Hepatocyte (in vitro differentiated cells): Measurements from ENCODE around the gene CCDC198. TPM values are rescaled to one million over a fixed set of nuclear protein-coding genes. Genes with fewer than 3 reads are reported as not detected.

Experiments
- DNase-seq: peaks from one replicate; pipeline ENCODE4 v3.0.0-alpha.2; 2016; ENCODE audit warnings: low spot score
- H2AFZ ChIP-seq: fragments of 200-600 bp; sonication (generic); 2 replicates; pipeline ENCODE4 v1.6.0; 2016; ENCODE audit warnings: antibody characterized with exemption, mild to moderate bottlenecking
- H3K27ac ChIP-seq: fragments of 200-600 bp; sonication (generic); 2 replicates; pipeline ENCODE4 v1.5.1; 2016; ENCODE audit warnings: mild to moderate bottlenecking
- H3K27me3 ChIP-seq: fragments of 200-600 bp; sonication (generic); 2 replicates; pipeline ENCODE4 v1.6.1; 2016
- H3K36me3 ChIP-seq: fragments of 200-600 bp; sonication (generic); replicated peaks from 2 replicates; pipeline ENCODE4 v1.5.1; 2016; ENCODE audit warnings: low read depth; ENCODE audit not compliant: insufficient read depth
- H3K4me1 ChIP-seq: fragments of 200-600 bp; sonication (generic); 2 replicates; pipeline ENCODE4 v1.5.1; 2016; ENCODE audit warnings: mild to moderate bottlenecking, moderate library complexity; ENCODE audit not compliant: insufficient read depth
- H3K4me2 ChIP-seq: fragments of 200-600 bp; sonication (generic); 2 replicates; pipeline ENCODE4 v1.6.0; 2016
- H3K4me3 ChIP-seq: fragments of 200-600 bp; sonication (generic); 2 replicates; pipeline ENCODE4 v1.5.1; 2016; ENCODE audit warnings: mild to moderate bottlenecking
- H3K79me2 ChIP-seq: fragments of 200-600 bp; sonication (generic); 2 replicates; pipeline ENCODE4 v1.6.0; 2017; ENCODE audit warnings: mild to moderate bottlenecking
- H3K9me2 ChIP-seq: fragments of 200-600 bp; sonication (generic); replicated peaks from 2 replicates; pipeline ENCODE4 v1.6.0; 2017; ENCODE audit warnings: mild to moderate bottlenecking; ENCODE audit not compliant: insufficient read depth
- H3K9me3 ChIP-seq: fragments of 200-600 bp; sonication (generic); 2 replicates; pipeline ENCODE4 v1.5.1; 2016; ENCODE audit warnings: low read depth, mild to moderate bottlenecking
- H4K20me1 ChIP-seq: fragments of 200-600 bp; sonication (generic); 2 replicates; pipeline ENCODE4 v1.6.0; 2016; ENCODE audit warnings: mild to moderate bottlenecking; ENCODE audit not compliant: insufficient read depth, poor library complexity, severe bottlenecking
- EZH2 ChIP-seq: fragments of 200-600 bp; sonication (generic); IDR thresholded peaks from 2 replicates; pipeline ENCODE4 v1.6.1; 2016; ENCODE audit warnings: antibody characterized with exemption, mild to moderate bottlenecking, borderline replicate concordance
- EZH2phosphoT487 ChIP-seq: fragments of 200-600 bp; sonication (generic); IDR thresholded peaks from one replicate; pipeline ENCODE4 v1.6.1; 2018; ENCODE audit warnings: antibody characterized with exemption, mild to moderate bottlenecking, low read depth, moderate library complexity; ENCODE audit not compliant: unreplicated experiment, severe bottlenecking
- WGBS: methylation state at CpG from one replicate; pipeline ENCODE4 v1.1.6; 2016; ENCODE audit warnings: low lambda C conversion rate; ENCODE audit errors: missing lambda C conversion rate; 5-methylcytosine and 5-hydroxymethylcytosine counted together
- polyA plus RNA-seq: library from polyadenylated mRNA; unstranded; fragments of >200 nt; fragmentation: Nextera tagmentation; extraction: Ambion mirVana; gene quantifications from 2 replicates; pipeline ENCODE4 v1.2.1, GENCODE V29; 2016
- total RNA-seq: library from RNA; depleted of rRNA; stranded (reverse); fragments of >200 nt; gene quantifications from 2 replicates; pipeline ENCODE4 v1.2.3, GENCODE V29; 2014
- TF ChIP-seq, protein P1 (sequence below): fragments of 200-600 bp; sonication (generic); IDR thresholded peaks from 2 replicates; pipeline ENCODE4 v1.5.1; 2016; ENCODE audit warnings: antibody characterized with exemption, mild to moderate bottlenecking; ENCODE audit not compliant: poor library complexity

Gene CCDC198
- total and polyA plus RNA-seq, 2 experiments from 2014 or later: 8.5 to 34.5 TPM

DNA sequence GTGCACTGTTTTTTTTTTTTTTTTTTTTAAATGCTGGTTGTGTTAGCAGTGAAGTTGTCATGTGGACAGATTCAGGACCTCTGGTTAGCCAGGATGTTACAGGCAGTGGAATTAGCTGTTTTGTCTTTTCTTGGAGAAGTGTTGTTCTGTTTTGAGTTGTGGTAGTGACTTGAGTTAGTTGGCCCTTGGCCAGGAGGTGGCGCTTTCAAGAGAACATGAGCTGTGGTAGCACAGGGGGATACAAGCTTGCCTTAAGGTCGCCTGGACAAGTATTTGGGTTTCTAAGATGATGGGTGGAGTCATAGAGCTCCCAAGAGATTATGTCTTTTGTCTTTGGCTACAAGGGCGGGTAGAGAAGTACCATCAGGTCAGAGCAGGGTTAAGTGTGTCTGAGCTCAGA is 33.3 kb upstream of the CCDC198 start:
- Histone ChIP-seq H3K79me2 (no peaks in the 10 kb centered on the region), H3K27ac (no peak overlapping the region), H3K36me3 (no peaks in the 10 kb centered on the region), H3K4me1 (no peaks in the 10 kb centered on the region), H3K4me2 (no peak overlapping the region), H4K20me1 (no peaks in the 10 kb centered on the region), H3K4me3 (no peak overlapping the region), H3K9me3 (no peaks in the 10 kb centered on the region), H3K27me3 (no peaks in the 10 kb centered on the region), H2AFZ (no peak overlapping the region), H3K9me2 (no peaks in the 10 kb centered on the region)
- no peak for DNase-seq
- 62% methylated on average over 3 of the region's 3 CpGs for WGBS
- TF ChIP-seq, protein P1, sequence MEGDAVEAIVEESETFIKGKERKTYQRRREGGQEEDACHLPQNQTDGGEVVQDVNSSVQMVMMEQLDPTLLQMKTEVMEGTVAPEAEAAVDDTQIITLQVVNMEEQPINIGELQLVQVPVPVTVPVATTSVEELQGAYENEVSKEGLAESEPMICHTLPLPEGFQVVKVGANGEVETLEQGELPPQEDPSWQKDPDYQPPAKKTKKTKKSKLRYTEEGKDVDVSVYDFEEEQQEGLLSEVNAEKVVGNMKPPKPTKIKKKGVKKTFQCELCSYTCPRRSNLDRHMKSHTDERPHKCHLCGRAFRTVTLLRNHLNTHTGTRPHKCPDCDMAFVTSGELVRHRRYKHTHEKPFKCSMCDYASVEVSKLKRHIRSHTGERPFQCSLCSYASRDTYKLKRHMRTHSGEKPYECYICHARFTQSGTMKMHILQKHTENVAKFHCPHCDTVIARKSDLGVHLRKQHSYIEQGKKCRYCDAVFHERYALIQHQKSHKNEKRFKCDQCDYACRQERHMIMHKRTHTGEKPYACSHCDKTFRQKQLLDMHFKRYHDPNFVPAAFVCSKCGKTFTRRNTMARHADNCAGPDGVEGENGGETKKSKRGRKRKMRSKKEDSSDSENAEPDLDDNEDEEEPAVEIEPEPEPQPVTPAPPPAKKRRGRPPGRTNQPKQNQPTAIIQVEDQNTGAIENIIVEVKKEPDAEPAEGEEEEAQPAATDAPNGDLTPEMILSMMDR: peak; percentile 3
- TF ChIP-seq EZH2: no peak

DNA sequence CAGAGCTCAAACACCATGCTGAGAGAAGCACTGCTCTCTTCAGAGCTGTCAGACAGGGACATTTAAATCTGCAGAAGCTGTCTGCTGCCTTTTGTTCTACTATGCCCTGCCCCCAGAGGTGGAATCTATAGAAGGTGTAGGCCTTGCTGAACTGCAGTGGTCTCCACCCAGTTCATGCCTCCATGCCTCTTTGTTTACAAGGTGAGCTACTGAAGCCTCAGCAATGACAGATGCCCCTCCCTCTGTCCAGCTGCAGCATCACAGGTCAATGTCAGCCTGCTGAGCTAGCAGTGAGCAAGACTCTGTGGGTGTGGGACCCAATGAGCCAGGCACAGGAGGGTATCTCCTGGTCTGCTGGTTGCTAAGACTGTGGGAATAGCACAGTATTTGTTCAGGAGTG is 25.4 kb upstream of the CCDC198 start:
- Histone ChIP-seq H3K9me2 (no peaks in the 10 kb centered on the region), H3K4me1 (no peaks in the 10 kb centered on the region), H3K27ac (no peak overlapping the region), H3K79me2 (no peaks in the 10 kb centered on the region), H3K36me3 (no peaks in the 10 kb centered on the region), H4K20me1 (no peaks in the 10 kb centered on the region), H3K4me2 (no peak overlapping the region), H3K9me3 (no peaks in the 10 kb centered on the region), H3K4me3 (no peak overlapping the region), H3K27me3 (no peaks in the 10 kb centered on the region), H2AFZ (no peak overlapping the region)
- no peak for TF ChIP-seq EZH2phosphoT487
- TF ChIP-seq, protein P1: no peak
- TF ChIP-seq EZH2: no peak
- no peak for DNase-seq

GRCh38 chr14:57512220-57512619 is 18.6 kb upstream of the CCDC198 start:
- WGBS: 35% methylated on average over 3 of the region's 3 CpGs
- Histone ChIP-seq H3K9me2 (no peaks in the 10 kb centered on the region), H2AFZ (no peak overlapping the region), H3K79me2 (no peaks in the 10 kb centered on the region), H3K9me3 (no peaks in the 10 kb centered on the region), H3K4me3 (no peak overlapping the region), H3K4me1 (no peaks in the 10 kb centered on the region), H3K27ac (no peak overlapping the region), H4K20me1 (no peaks in the 10 kb centered on the region), H3K27me3 (no peaks in the 10 kb centered on the region), H3K4me2 (no peak overlapping the region), H3K36me3 (no peaks in the 10 kb centered on the region)
- DNase-seq: peak; percentile 10
- TF ChIP-seq, protein P1: no peak
- TF ChIP-seq EZH2: no peak

DNA sequence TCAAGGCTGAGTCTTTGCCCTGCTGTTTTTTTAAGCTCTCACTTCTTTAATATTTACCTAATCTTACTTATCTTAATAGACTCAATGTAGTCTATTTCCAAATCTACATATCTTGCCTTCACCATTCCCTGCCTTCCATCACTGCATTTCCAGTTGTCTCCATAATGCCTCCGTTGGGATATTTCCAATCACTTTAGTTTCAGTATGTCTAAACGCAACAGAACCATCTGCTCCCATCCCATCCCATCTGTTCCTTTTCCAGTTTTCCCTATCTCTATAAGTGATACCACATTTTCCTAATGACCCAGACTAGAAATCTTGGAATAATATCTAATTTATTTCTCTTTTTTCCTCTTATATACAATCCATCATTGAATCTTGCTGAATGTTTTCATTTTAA is 15.1 kb upstream of the CCDC198 start:
- DNase-seq: no peak
- Histone ChIP-seq H3K9me2 (no peaks in the 10 kb centered on the region), H3K27ac (no peak overlapping the region), H3K4me1 (no peaks in the 10 kb centered on the region), H2AFZ (no peak overlapping the region), H3K4me3 (no peak overlapping the region), H3K27me3 (no peaks in the 10 kb centered on the region), H3K9me3 (no peaks in the 10 kb centered on the region), H4K20me1 (no peaks in the 10 kb centered on the region), H3K79me2 (no peaks in the 10 kb centered on the region), H3K36me3 (no peaks in the 10 kb centered on the region), H3K4me2 (no peak overlapping the region)
- WGBS: 58% methylated on average over 2 of the region's 2 CpGs
- TF ChIP-seq, protein P1: no peak
- TF ChIP-seq EZH2 (no peak), EZH2phosphoT487 (no peak)
